ENCODE results near the gene SUMO4.

The SUMO4 gene

DNA sequence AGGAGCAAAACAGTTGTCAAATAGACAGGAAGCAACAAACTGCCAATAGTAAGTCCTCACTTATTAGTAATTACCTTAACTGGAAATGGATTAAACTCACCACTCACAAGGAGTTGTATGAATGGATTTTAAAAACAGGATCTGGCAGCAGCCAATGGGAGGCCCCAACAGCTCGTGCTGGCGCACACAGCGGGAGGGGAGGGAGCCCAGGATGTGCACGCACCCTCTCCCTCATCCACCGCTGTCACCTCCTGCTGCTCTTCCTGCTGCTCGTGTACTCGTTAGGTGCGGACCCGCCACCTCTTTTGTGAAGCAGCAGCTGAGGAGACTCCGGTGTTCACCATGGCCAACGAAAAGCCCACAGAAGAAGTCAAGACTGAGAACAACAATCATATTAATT lies at the start of gene SUMO4:
Gene SUMO4 (plus strand): TSS at position 213 of the 400 bp plus-strand sequence. CDS start 130 bp downstream, at position 343.
- DNase-seq, result no peak

GRCh38 chr6:149354009-149354408 lies 46.1 kb upstream of the SUMO4 start:
- no peak for DNase-seq

GRCh38 chr6:149356081-149356750 lies 43.8 kb upstream of the SUMO4 start:
- DNase-seq, result no peak

GRCh38 chr6:149357726-149358538 lies 42.1 kb upstream of the SUMO4 start:
- DNase-seq, result no peak

DNA sequence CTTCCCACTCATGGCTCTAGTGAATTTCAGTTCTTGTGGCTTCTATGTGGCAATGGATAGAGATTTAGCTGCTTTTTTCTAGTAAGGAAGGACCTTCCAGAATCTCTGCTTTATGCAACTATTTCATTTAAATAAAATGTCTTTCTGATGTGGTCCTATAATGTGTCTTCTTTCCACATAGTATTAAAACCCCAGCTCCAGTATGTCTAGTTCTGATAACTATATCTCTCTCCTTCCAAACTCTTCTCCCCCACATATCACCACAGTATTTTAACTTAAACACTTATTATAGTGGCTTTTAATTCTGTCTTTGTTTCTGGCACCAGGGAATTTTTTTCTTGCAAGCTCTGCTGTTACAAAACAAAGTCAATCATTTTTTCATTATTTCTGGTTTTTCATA lies 40.6 kb upstream of the SUMO4 start:
- DNase-seq, result no peak

DNA sequence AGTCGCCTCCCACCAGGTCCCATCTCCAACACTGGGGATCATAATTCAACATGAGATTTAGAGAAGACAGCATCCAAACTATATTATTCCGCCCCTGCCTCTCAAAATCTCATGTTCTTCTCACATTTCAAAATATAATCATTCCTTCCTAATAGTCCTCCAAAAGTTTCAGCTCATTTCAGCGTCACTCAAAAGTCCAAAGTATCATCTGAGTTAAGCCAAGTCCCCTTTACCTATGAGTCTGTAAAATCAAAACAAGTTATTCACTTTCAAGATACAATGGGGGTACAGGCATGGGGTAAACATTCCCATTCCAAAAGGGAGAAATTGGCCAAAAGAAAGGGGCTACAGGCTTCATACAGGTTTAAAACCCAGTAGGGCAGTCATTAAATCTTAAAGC lies 39.5 kb upstream of the SUMO4 start:
- no peak for DNase-seq

GRCh38 chr6:149362289-149362688 lies 37.8 kb upstream of the SUMO4 start:
- no peak for DNase-seq

DNA sequence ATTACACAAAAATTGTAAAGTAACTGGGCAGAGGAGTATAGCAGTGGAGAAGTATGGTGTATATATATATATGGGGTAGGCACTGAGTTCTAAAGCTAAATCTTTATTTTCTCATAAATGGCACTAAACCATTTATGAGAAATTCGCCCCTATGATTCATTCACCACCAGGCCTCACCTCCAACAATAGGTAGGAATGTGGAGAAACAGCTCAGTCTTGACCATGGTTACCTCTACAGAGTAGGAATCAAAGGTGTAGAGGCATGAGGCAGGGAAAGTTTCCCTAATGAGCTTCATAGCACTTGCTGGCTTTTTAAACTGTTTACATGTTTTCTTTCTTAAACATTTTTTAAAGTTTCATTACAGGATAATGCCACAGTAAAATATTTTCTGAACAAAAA lies 36.9 kb upstream of the SUMO4 start:
- no peak for DNase-seq

DNA sequence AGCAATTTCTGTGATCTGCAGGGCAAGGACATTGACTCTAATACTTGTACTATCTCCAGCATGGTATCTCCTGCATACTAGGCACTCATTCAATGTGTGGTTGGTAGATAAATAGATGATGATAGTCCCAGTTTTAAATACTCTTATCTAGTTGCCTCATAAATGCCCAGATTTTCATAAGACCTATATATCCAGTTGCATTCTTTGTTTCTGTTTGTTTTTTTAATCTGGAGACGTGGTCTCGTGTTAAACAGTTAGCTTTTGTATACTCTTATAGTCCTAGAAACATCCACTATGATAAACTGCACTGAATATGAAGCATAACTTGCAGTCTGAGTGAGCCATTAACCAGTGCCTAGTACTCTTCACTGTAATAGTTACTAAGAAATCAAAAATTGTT lies 35.5 kb upstream of the SUMO4 start:
- DNase-seq, result no peak

- DNase-seq, result no peak
These were observed 34.9 kb upstream of the SUMO4 start for GRCh38 chr6:149365197-149365596.

DNA sequence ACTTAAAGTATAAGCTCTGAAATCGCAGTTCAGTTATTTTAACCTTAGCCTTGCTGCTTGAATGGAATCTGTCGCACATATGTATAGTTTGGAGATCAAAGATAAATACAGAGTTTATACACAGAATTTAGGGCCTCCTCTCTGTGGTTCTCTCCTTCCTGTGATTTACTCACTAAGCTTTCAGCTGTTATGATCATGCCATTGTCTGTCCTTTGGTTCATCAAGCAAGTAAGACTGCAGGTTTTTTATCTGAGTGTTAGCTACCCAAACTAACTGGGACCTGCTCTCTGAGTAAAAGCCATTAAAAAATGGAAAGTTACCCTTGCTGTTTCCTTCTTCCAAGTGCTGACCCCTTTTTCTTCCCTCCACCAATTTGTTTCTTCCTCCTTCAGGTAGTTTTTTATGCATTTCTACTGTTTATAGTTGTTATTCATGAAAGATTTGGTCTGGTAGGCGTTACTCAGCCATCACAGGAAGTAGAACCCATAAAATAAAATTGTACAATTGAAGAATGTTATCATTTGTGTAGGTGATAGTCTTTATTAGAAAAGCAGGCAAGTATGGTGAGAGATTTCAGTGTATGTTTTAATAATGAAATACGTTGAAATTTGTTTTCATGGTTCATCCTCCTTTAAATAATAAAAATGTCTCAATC lies 33.7 kb upstream of the SUMO4 start:
- no peak for DNase-seq

- DNase-seq, result no peak
These were observed 32.0 kb upstream of the SUMO4 start for GRCh38 chr6:149368065-149368464.

GRCh38 chr6:149371154-149371553 lies 28.9 kb upstream of the SUMO4 start:
- DNase-seq, result no peak

GRCh38 chr6:149372062-149372461 lies 28.0 kb upstream of the SUMO4 start:
- DNase-seq, result no peak

DNA sequence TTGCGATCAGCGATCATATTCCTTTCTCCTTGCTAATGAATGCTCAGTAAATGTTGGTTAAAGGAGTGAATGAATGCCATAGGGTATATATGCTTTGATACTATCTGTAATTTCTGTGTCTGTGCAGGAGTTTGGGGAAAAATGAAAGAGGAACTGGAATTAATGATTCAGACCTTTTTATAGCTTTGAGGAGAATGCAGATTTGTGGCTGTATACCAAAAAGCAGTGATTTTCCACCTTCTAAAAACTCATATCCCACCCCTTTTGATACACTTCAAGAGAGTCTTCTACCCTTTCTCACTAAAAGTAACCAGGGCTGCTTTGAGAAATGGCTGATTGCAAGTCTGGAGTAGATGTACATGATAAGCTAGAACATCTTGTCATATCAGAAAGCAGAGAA lies 26.6 kb upstream of the SUMO4 start:
- DNase-seq, result no peak

GRCh38 chr6:149379977-149380376 lies 20.1 kb upstream of the SUMO4 start:
- DNase-seq, result no peak

DNA sequence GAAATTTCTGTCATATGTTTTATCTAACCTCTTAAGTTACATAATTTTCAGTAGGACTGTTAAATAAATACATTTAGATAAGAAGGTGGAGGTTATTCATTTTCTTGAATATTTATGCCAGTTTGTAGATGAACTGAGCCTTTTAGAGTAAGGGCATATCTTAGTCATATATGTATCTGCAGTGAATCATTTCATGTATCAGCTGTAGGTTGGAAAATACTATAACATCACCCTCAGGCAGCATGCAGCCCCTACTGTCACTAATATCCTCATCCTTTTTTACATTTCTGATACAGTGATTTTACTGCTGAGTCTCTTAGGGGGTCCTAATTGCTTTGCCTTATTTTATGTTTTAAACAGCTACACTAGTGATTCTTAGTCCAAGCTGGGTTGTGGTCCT lies 19.5 kb upstream of the SUMO4 start:
- DNase-seq, result no peak

DNA sequence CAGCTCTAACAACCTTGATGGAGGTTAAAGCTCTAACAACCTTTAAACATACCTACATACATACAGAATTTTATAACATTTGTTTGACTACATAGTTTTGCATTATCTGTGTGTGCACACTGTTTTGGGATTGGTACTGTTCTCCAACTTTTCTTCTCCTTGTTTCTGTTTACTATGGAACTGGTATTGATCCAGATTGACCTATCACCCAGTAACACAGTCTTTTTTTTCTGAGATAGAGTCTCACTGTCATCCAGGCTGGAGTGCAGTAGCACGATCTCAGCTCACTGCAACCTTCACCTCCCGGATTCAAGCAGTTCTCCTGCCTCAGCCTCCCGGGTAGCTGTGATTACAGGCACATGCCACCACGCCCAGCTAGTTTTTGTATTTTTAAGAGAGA lies 16.7 kb upstream of the SUMO4 start:
- no peak for DNase-seq

- DNase-seq, result no peak
These were observed 15.6 kb upstream of the SUMO4 start for GRCh38 chr6:149384464-149384863.

- no peak for DNase-seq
These were observed 13.9 kb upstream of the SUMO4 start for GRCh38 chr6:149385998-149386646.

DNA sequence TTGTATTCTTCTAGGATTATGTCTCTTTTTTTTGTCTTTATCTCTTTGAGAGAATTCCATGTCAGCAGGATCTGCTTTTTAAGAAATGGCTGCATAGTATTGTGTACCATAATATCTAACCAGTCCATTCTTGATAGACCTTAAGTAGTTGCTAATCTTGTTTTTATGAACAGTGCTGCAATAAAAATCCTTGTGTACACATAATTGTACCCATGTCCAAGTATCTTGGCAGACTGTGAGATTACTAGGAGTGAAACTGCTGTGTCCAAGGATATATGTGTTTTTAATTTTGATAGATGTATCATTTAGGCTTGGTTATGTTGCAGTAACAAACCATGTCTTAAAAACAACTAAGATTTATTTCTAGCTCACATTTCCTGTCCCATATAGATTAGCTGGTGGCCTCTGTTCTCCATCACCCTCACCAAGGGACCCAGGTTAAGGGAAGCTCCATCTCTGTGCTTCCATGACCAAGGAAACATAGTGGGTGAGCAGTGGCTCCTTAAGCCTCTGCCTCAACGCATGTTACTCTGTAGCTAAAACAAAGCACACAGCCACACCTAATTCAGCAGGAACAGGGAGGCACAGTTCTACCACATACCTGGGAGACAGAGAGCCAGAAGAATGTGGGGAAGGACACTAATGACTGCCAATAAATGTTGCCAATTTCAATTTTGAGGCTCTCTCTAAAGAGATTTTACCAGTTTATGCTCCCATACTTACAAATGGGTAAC lies 12.1 kb upstream of the SUMO4 start:
- DNase-seq, result no peak

- DNase-seq, result no peak
These were observed 10.4 kb upstream of the SUMO4 start for GRCh38 chr6:149389509-149390297.

All from DMS153 (cell line).